Measurements from ENCODE around the gene MDM2. TPM values are rescaled to one million over a fixed set of nuclear protein-coding genes. Genes with fewer than 3 reads are reported as not detected.

MDM2 gene
- total and polyA plus RNA-seq, 9 of the 15 experiments (the other 6 are each of a cell fraction or from before 2014, with no cell fraction given): 13.6 to 100 (median 49.0) TPM

DNA sequence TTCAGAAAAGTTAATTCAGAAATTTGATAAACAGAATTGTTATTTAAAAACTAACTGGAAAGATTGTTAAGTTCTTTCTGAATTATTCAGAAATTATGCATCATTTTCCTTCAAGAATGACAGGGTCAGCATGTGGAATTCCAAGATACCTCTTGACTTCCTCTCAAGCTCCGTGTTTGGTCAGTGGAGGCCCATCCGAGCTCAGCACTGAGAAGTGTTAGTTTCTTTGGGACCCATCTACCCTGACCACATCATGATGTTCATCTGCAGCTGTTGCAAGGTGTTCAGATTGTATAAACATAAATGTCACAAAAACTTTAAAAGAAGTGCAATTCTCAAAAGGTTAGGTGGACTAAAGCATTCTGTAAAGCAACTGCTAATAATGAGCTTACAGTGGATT, 33.7 kb downstream of the MDM2 start:
- FAIRE-seq (no peak), ATAC-seq (no peak), DNase-seq (ENCODE audit: extremely low read depth in 1 of 4, low spot score in 3 of 4) (no peak)
- no peak overlapping the region for H3K27ac ChIP-seq (ENCODE audit: extremely low read depth, low read depth, low read length)
- no peak overlapping the region for H3K4me3 ChIP-seq
- H2AFZ ChIP-seq (ENCODE audit: low read depth, low read length): no peak overlapping the region
- peaks cover 70% of the 10 kb centered on the region for H3K36me3 ChIP-seq (ENCODE audit: control insufficient read depth, insufficient read depth, low read length)
- 88% methylated on average over 2 of the region's 2 CpGs for WGBS (ENCODE audit: insufficient coverage, low coverage, missing lambda C conversion rate)
- intact Hi-C loops (cut with micrococcal nuclease): no loop called here
- no peak overlapping the region for H3K9ac ChIP-seq (ENCODE audit: insufficient read depth in 1 of 2, low read depth in 2 of 2, low read length in 2 of 2)
- no peaks in the 10 kb centered on the region for H3K9me3 ChIP-seq (replicated peaks; ENCODE audit: control insufficient read depth, insufficient read depth, low read depth, low read length)
- no TSS peak for BruUV-seq (replicated peaks)
- TF ChIP-seq, protein P1, sequence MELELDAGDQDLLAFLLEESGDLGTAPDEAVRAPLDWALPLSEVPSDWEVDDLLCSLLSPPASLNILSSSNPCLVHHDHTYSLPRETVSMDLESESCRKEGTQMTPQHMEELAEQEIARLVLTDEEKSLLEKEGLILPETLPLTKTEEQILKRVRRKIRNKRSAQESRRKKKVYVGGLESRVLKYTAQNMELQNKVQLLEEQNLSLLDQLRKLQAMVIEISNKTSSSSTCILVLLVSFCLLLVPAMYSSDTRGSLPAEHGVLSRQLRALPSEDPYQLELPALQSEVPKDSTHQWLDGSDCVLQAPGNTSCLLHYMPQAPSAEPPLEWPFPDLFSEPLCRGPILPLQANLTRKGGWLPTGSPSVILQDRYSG (tag; conservative IDR thresholded peaks at IDR 0.05; ENCODE audit: low read depth): no peak
- H3K27me3 ChIP-seq (ENCODE audit: control insufficient read depth in 2 of 2, insufficient read depth in 2 of 2, low read length in 2 of 2): no peaks in the 10 kb centered on the region
- 0 out of 2 replicates have a peak, but pooled peaks cover 3% of the 10 kb centered on the region for H4K20me1 ChIP-seq (replicated peaks; ENCODE audit: control insufficient read depth, insufficient read depth, low read length)
- H3K9me1 ChIP-seq (ENCODE audit: control insufficient read depth, insufficient read depth, low read length): no peaks in the 10 kb centered on the region
- ChIA-PET CTCF (ENCODE audit: low intra/inter-chr PET ratio) (no interaction called here), POLR2A (interaction anchor here (1.3 to 3.4 kb wide), 3 partner anchors 12 to 14 kb away, joined by 4 to 12 read pairs (median 5); no protein-coding TSS in a partner anchor)
- H3K79me2 ChIP-seq (ENCODE audit: control insufficient read depth, insufficient read depth, low read length): no peaks in the 10 kb centered on the region
- no peak overlapping the region for H3K4me2 ChIP-seq (ENCODE audit: insufficient read depth, low read length)
- in situ Hi-C loops (cut with MboI): no loop called here
- no peaks in the 10 kb centered on the region for H3K4me1 ChIP-seq (replicated peaks in 1 of 2; ENCODE audit: control insufficient read depth in 2 of 2, insufficient read depth in 2 of 2, low read length in 2 of 2)

DNA sequence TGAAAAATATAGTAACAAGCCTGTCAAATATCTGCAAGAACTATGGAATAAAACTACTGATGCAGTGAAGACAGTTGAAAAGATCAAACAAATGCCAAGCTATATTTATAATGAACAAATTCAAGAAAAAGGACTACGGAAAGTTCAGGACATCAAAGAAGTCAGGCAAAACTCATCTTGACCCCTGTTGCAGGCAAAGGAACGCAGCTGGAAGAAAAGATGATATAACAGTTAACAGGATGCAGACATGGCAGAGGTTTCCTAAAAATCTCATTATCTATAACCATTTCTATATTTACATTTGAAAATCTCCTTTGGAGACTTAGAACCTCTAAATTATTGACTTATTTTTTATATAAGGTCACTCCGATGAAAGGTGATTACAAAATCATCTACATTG, 34.1 kb downstream of the MDM2 start:
- no peak for ATAC-seq
- POLR2A ChIA-PET: interaction anchor here (1.3 to 3.4 kb wide), 3 partner anchors 12 to 14 kb away, joined by 4 to 12 read pairs (median 5); no protein-coding TSS in a partner anchor
- H3K4me2 ChIP-seq (ENCODE audit: insufficient read depth, low read length): no peak overlapping the region
- in situ Hi-C loops (cut with MboI) (no loop called here), intact Hi-C loops (cut with micrococcal nuclease) (no loop called here)
- 0 out of 2 replicates have a peak, but pooled peaks cover 3% of the 10 kb centered on the region for H4K20me1 ChIP-seq (replicated peaks; ENCODE audit: control insufficient read depth, insufficient read depth, low read length)
- CTCF ChIA-PET (ENCODE audit: low intra/inter-chr PET ratio): no interaction called here
- TF ChIP-seq PRMT5 (CRISPR knock-in tag; IDR thresholded peaks at IDR 0.05) (no peak), SMARCE1 (IDR thresholded peaks at IDR 0.05) (no peak), HIVEP1 (CRISPR knock-in tag; IDR thresholded peaks at IDR 0.05) (no peak), ILK (tag; IDR thresholded peaks at IDR 0.05; ENCODE audit: borderline replicate concordance, low read depth) (no peak), POLR2A (conservative IDR thresholded peaks at IDR 0.05) (0 out of 2 replicates have a peak, but pooled peaks have one; percentile 23), ZNF212 (CRISPR knock-in tag; IDR thresholded peaks at IDR 0.05) (no peak)
- TF ChIP-seq, protein P2, sequence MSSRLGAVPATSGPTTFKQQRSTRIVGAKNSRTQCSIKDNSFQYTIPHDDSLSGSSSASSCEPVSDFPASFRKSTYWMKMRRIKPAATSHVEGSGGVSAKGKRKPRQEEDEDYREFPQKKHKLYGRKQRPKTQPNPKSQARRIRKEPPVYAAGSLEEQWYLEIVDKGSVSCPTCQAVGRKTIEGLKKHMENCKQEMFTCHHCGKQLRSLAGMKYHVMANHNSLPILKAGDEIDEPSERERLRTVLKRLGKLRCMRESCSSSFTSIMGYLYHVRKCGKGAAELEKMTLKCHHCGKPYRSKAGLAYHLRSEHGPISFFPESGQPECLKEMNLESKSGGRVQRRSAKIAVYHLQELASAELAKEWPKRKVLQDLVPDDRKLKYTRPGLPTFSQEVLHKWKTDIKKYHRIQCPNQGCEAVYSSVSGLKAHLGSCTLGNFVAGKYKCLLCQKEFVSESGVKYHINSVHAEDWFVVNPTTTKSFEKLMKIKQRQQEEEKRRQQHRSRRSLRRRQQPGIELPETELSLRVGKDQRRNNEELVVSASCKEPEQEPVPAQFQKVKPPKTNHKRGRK (tag; IDR thresholded peaks at IDR 0.05): no peak
- TF ChIP-seq, protein P3, sequence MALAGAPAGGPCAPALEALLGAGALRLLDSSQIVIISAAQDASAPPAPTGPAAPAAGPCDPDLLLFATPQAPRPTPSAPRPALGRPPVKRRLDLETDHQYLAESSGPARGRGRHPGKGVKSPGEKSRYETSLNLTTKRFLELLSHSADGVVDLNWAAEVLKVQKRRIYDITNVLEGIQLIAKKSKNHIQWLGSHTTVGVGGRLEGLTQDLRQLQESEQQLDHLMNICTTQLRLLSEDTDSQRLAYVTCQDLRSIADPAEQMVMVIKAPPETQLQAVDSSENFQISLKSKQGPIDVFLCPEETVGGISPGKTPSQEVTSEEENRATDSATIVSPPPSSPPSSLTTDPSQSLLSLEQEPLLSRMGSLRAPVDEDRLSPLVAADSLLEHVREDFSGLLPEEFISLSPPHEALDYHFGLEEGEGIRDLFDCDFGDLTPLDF (CRISPR knock-in tag; IDR thresholded peaks at IDR 0.05): no peak
- no peak overlapping the region for H3K4me3 ChIP-seq
- H3K9me3 ChIP-seq (replicated peaks; ENCODE audit: control insufficient read depth, insufficient read depth, low read depth, low read length): no peaks in the 10 kb centered on the region
- H3K27me3 ChIP-seq (ENCODE audit: control insufficient read depth in 2 of 2, insufficient read depth in 2 of 2, low read length in 2 of 2): no peaks in the 10 kb centered on the region
- no peak overlapping the region for H3K9ac ChIP-seq (ENCODE audit: insufficient read depth in 1 of 2, low read depth in 2 of 2, low read length in 2 of 2)
- H3K4me1 ChIP-seq (replicated peaks in 1 of 2; ENCODE audit: control insufficient read depth in 2 of 2, insufficient read depth in 2 of 2, low read length in 2 of 2): no peaks in the 10 kb centered on the region
- BruUV-seq (replicated peaks): no TSS peak
- no peaks in the 10 kb centered on the region for H3K79me2 ChIP-seq (ENCODE audit: control insufficient read depth, insufficient read depth, low read length)
- H3K9me1 ChIP-seq (ENCODE audit: control insufficient read depth, insufficient read depth, low read length): no peaks in the 10 kb centered on the region
- FAIRE-seq: no peak
- 96% methylated on average over 3 of the region's 3 CpGs for WGBS (ENCODE audit: insufficient coverage, low coverage, missing lambda C conversion rate)
- no peak overlapping the region for H2AFZ ChIP-seq (ENCODE audit: low read depth, low read length)
- H3K36me3 ChIP-seq (ENCODE audit: control insufficient read depth, insufficient read depth, low read length): peaks cover 66% of the 10 kb centered on the region
- DNase-seq (ENCODE audit: extremely low read depth in 1 of 4, low spot score in 3 of 4): no peak
- no peak overlapping the region for H3K27ac ChIP-seq (ENCODE audit: extremely low read depth, low read depth, low read length)

Measured in K562 (cell line).